HCT116 (cell line): ENCODE data around the gene ZNF853. TPM values are rescaled to one million over a fixed set of nuclear protein-coding genes. Genes with fewer than 3 reads are reported as not detected.

Experiments
- ATAC-seq: fragments of 200-7000 bp; cut with Tn5 transposase; 2 replicates; pipeline ENCODE4 v1.9.1; 2020; ENCODE audit warnings: mild to moderate bottlenecking, moderate library complexity
- BruUV-seq: library from RNA; stranded (reverse); fragments of 400-500 nt; replicated peaks from 2 replicates; lab custom pipeline; 2021; lab: Mats Ljungman, UMichigan
- CTCF ChIA-PET: fragments of 300-600 bp; sonication (Branson Sonifier 250); formaldehyde crosslinking; loops from one replicate; lab custom pipeline; 2021; ENCODE audit warnings: antibody characterized with exemption; lab: Charles Lee
- POLR2A ChIA-PET: fragments of 300-600, 350-600 bp; sonication (Branson Sonifier 250); formaldehyde crosslinking; loops from one replicate; lab custom pipeline; 2021; ENCODE audit warnings: antibody characterized with exemption; lab: Charles Lee
- RAD21 ChIA-PET, 2 experiments: fragments of 300-600 bp; sonication (Branson Sonifier 250); formaldehyde crosslinking; loops; one replicate each; lab custom pipeline; 2023; ENCODE audit warnings: low total read pairs in 2 of 2; ENCODE audit not compliant: uncharacterized antibody in 2 of 2, unreplicated experiment in 2 of 2, low non-redundant PET in 1 of 2; lab: Charles Lee
- DNase-seq: peaks from one replicate; pipeline ENCODE4 v3.0.0-alpha.2; 2010; ENCODE audit warnings: low read depth, low spot score
- H2AFZ ChIP-seq: fragments of 200-600 bp; shearing (Covaris generic), sonication (generic); 2 replicates; pipeline ENCODE4 v1.6.1; 2017; ENCODE audit warnings: low read depth, mixed run types, mixed read lengths, antibody characterized with exemption, low read length; ENCODE audit not compliant: poor library complexity, severe bottlenecking
- H3K27ac ChIP-seq: 2 replicates; pipeline ENCODE4 v1.5.1; 2012; ENCODE audit warnings: low read depth, low read length
- H3K27me3 ChIP-seq: fragments of 200-600 bp; sonication (generic); 2 replicates; pipeline ENCODE4 v1.6.1; 2016; ENCODE audit warnings: mixed run types, low read length, mixed read lengths; ENCODE audit not compliant: insufficient read depth
- H3K36me3 ChIP-seq, 2 experiments: fragments of 200-500 bp in 1 of 2; fragments of 200-600 bp in 1 of 2; sonication (Bioruptor generic) in 1 of 2; sonication (generic) in 1 of 2; 2 replicates each; pipeline versions ENCODE4 v1.5.1 to v1.6.1; 2014 to 2016; ENCODE audit warnings: low read length in 2 of 2, inconsistent platforms in 1 of 2, mixed read lengths in 1 of 2, mixed run types in 1 of 2; ENCODE audit not compliant: insufficient read depth in 2 of 2, control insufficient read depth in 1 of 2
- H3K4me1 ChIP-seq, 2 experiments: fragments of 200-600 bp in 1 of 2; sonication (generic) in 1 of 2; 2 replicates each; pipeline versions ENCODE4 v1.5.1 to v1.6.1; 2012 to 2017; ENCODE audit warnings: low read length in 2 of 2, inconsistent platforms in 1 of 2, mild to moderate bottlenecking in 1 of 2, mixed read lengths in 1 of 2, mixed run types in 1 of 2, moderate library complexity in 1 of 2; ENCODE audit not compliant: insufficient read depth in 2 of 2, control insufficient read depth in 1 of 2
- H3K4me2 ChIP-seq: fragments of 200-600 bp; sonication (generic); 2 replicates; pipeline ENCODE4 v1.6.1; 2017; ENCODE audit warnings: mixed run types, low read length, mixed read lengths
- H3K4me3 ChIP-seq, 2 experiments: fragments of 200-600 bp in 1 of 2; sonication (generic) in 1 of 2; replicated peaks in 1 of 2; 2 replicates each; pipeline ENCODE4 v1.5.1; 2011 to 2016; ENCODE audit warnings: low read length in 2 of 2, control low read depth in 1 of 2, low read depth in 1 of 2, mild to moderate bottlenecking in 1 of 2, mixed read lengths in 1 of 2, mixed run types in 1 of 2
- H3K79me2 ChIP-seq: fragments of 200-600 bp; sonication (generic); 2 replicates; pipeline ENCODE4 v1.6.1; 2017; ENCODE audit warnings: mild to moderate bottlenecking, mixed run types, low read length, moderate library complexity, mixed read lengths; ENCODE audit not compliant: insufficient read depth
- H3K9ac ChIP-seq: fragments of 200-600 bp; sonication (generic); 2 replicates; pipeline ENCODE4 v1.6.1; 2016; ENCODE audit warnings: low read length, mixed read lengths
- H3K9me2 ChIP-seq: fragments of 200-600 bp; sonication (generic), shearing (Covaris generic); 2 replicates; pipeline ENCODE4 v1.6.1; 2017; ENCODE audit warnings: mixed run types, mild to moderate bottlenecking, moderate library complexity; ENCODE audit not compliant: insufficient read depth
- H3K9me3 ChIP-seq, 2 experiments: fragments of 200-500 bp in 1 of 2; fragments of 200-600 bp in 1 of 2; sonication (Bioruptor generic) in 1 of 2; sonication (generic) in 1 of 2; 2 replicates each; pipeline ENCODE4 v1.6.1; 2014 to 2017; ENCODE audit warnings: low read length in 2 of 2, mixed read lengths in 2 of 2, inconsistent platforms in 1 of 2, low read depth in 1 of 2, mild to moderate bottlenecking in 1 of 2, mixed run types in 1 of 2, moderate library complexity in 1 of 2; ENCODE audit not compliant: control insufficient read depth in 1 of 2, insufficient read depth in 1 of 2
- H4K20me1 ChIP-seq: fragments of 200-600 bp; sonication (generic), shearing (Covaris generic); 2 replicates; pipeline ENCODE4 v1.6.1; 2017; ENCODE audit warnings: mixed run types, mild to moderate bottlenecking, moderate library complexity; ENCODE audit not compliant: insufficient read depth
- ATF3 ChIP-seq: IDR thresholded peaks from 2 replicates; pipeline ENCODE4 v1.6.1; 2012
- CBX3 ChIP-seq: IDR thresholded peaks from 2 replicates; pipeline ENCODE4 v1.6.1; 2012; ENCODE audit warnings: low read depth
- CEBPB ChIP-seq: IDR thresholded peaks from 2 replicates; pipeline ENCODE4 v1.6.1; 2012; ENCODE audit warnings: low read depth
- EGR1 ChIP-seq: IDR thresholded peaks from 2 replicates; pipeline ENCODE4 v1.6.1; 2012; ENCODE audit warnings: low read depth
- EZH2 ChIP-seq: fragments of 200-600 bp; sonication (generic); IDR thresholded peaks from 2 replicates; pipeline ENCODE4 v1.6.1; 2017; ENCODE audit warnings: antibody characterized with exemption, mixed run types
- EZH2phosphoT487 ChIP-seq: fragments of 200-600 bp; IDR thresholded peaks from 2 replicates; pipeline ENCODE4 v1.6.1; 2018; ENCODE audit warnings: antibody characterized with exemption, borderline replicate concordance
- FOSL1 ChIP-seq: IDR thresholded peaks from 2 replicates; pipeline ENCODE4 v1.6.1; 2012; ENCODE audit warnings: low read depth
- POLR2A ChIP-seq: IDR thresholded peaks from 2 replicates; pipeline ENCODE4 v1.7.0; 2011; ENCODE audit warnings: borderline replicate concordance; ENCODE audit not compliant: insufficient read depth, insufficient read length; ENCODE audit errors: extremely low read depth
- POLR2AphosphoS5 ChIP-seq: IDR thresholded peaks from 2 replicates; pipeline ENCODE4 v1.6.1; 2011; ENCODE audit warnings: mild to moderate bottlenecking, low read depth, low read length, moderate library complexity
- RAD21 ChIP-seq: IDR thresholded peaks from 2 replicates; pipeline ENCODE4 v1.6.1; 2012; ENCODE audit warnings: low read depth, mild to moderate bottlenecking
- REST ChIP-seq: IDR thresholded peaks from 2 replicates; pipeline ENCODE4 v1.6.1; 2012; ENCODE audit warnings: low read depth
- SIN3A ChIP-seq: IDR thresholded peaks from 2 replicates; pipeline ENCODE4 v1.6.1; 2012; ENCODE audit warnings: low read depth
- SRF ChIP-seq: IDR thresholded peaks from 2 replicates; pipeline ENCODE4 v1.6.1; 2012; ENCODE audit warnings: low read depth
- TCF7L2 ChIP-seq: IDR thresholded peaks from 2 replicates; pipeline ENCODE4 v1.7.0; 2011; ENCODE audit warnings: borderline replicate concordance, inconsistent platforms; ENCODE audit not compliant: insufficient read depth, insufficient read length; ENCODE audit errors: extremely low read depth
- YY1 ChIP-seq: IDR thresholded peaks from 2 replicates; pipeline ENCODE4 v1.6.1; 2011; ENCODE audit warnings: low read length, low read depth, moderate library complexity, mild to moderate bottlenecking; ENCODE audit not compliant: insufficient replicate concordance; ENCODE audit errors: extremely low read depth
- ZBTB33 ChIP-seq: IDR thresholded peaks from 2 replicates; pipeline ENCODE4 v1.6.1; 2011; ENCODE audit warnings: mild to moderate bottlenecking, low read length, moderate library complexity; ENCODE audit not compliant: insufficient replicate concordance; ENCODE audit errors: extremely low read depth
- ZFX ChIP-seq: fragments of 450-650 bp; IDR thresholded peaks from 2 replicates; pipeline ENCODE4 v1.6.1; 2017
- ZNF274 ChIP-seq: fragments of 200-500 bp; sonication (Bioruptor generic); IDR thresholded peaks from 2 replicates; pipeline ENCODE4 v1.6.1; 2014; ENCODE audit warnings: mild to moderate bottlenecking, low read depth, low read length, inconsistent platforms
- intact Hi-C: fragments of 100-400 bp; cut with micrococcal nuclease; formaldehyde crosslinking; loops from 2 replicates; pipeline ENCODE4 v1.10.0; 2022
- total RNA-seq: library from RNA; stranded (reverse); gene quantifications from one replicate; pipeline ENCODE4 v1.2.1, GENCODE V29; 2021; ENCODE audit not compliant: unreplicated experiment
- TF ChIP-seq, protein P1 (sequence below): IDR thresholded peaks from 2 replicates; pipeline ENCODE4 v1.6.1; 2012

The ZNF853 gene
- total RNA-seq, 1 experiment from 2014 or later: 0.05 TPM

GRCh38 chr7:6608794-6609193 lies 6.6 kb upstream of the ZNF853 start:
- H3K4me2 ChIP-seq: no peak overlapping the region
- ChIA-PET CTCF (no interaction called here), POLR2A (no interaction called here), RAD21 (no interaction called here)
- no peak overlapping the region for H2AFZ ChIP-seq
- no TSS peak for BruUV-seq
- no peak overlapping the region for H3K4me3 ChIP-seq
- DNase-seq: no peak
- H3K36me3 ChIP-seq: 0 out of 4 replicates have a peak, but pooled peaks cover under 1 to 5% of the 10 kb centered on the region in 2 experiments
- no peak for ATAC-seq
- H3K79me2 ChIP-seq: no peaks in the 10 kb centered on the region
- no peaks in the 10 kb centered on the region for H4K20me1 ChIP-seq
- no peak for TF ChIP-seq CBX3
- TF ChIP-seq EZH2: no peak
- no peak for TF ChIP-seq FOSL1
- no peak for TF ChIP-seq ZNF274
- TF ChIP-seq POLR2A: no peak
- TF ChIP-seq, protein P1, sequence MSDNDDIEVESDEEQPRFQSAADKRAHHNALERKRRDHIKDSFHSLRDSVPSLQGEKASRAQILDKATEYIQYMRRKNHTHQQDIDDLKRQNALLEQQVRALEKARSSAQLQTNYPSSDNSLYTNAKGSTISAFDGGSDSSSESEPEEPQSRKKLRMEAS: no peak
- TF ChIP-seq REST: no peak
- no peak for TF ChIP-seq CEBPB
- no peak for TF ChIP-seq SRF
- TF ChIP-seq RAD21: no peak
- no peak for TF ChIP-seq EZH2phosphoT487
- no peak for TF ChIP-seq YY1
- TF ChIP-seq EGR1: no peak
- no peak for TF ChIP-seq TCF7L2
- no peak for TF ChIP-seq SIN3A
- no peak for TF ChIP-seq ZBTB33
- TF ChIP-seq ATF3: no peak
- no peak for TF ChIP-seq ZFX
- TF ChIP-seq POLR2AphosphoS5: no peak
- intact Hi-C loops: no loop called here
- no peaks in the 10 kb centered on the region for H3K9me3 ChIP-seq
- no peak overlapping the region for H3K9ac ChIP-seq
- no peaks in the 10 kb centered on the region for H3K9me2 ChIP-seq
- H3K27ac ChIP-seq: no peak overlapping the region
- no peaks in the 10 kb centered on the region for H3K4me1 ChIP-seq
- no peaks in the 10 kb centered on the region for H3K27me3 ChIP-seq
